GM18502 (cell line): ENCODE measurements around the gene ANKS1B.
A peak's percentile ranks its signal among the peaks of the same experiment; 100 is the strongest.

Experiments used
- ATAC-seq: cut with Tn5 transposase; IDR thresholded peaks from one replicate; pipeline ENCODE4 v1.9.1; 2021; ENCODE audit warnings: mild to moderate bottlenecking; ENCODE audit not compliant: unreplicated experiment, poor library complexity

The ANKS1B gene

GRCh38 chr12:98735821-98736220 lies 1248.9 kb downstream of the ANKS1B start:
- ATAC-seq, result no peak

GRCh38 chr12:98733667-98734350 lies 1250.9 kb downstream of the ANKS1B start:
- no peak for ATAC-seq

- no peak for ATAC-seq
These were observed 1254.3 kb downstream of the ANKS1B start for GRCh38 chr12:98730412-98730811.

- ATAC-seq, result no peak
These were observed 1257.5 kb downstream of the ANKS1B start for GRCh38 chr12:98727196-98727595.

- peak; percentile 76 for ATAC-seq
These were observed 1259.1 kb downstream of the ANKS1B start for GRCh38 chr12:98725476-98726247.

GRCh38 chr12:98724384-98725155 lies 1260.2 kb downstream of the ANKS1B start:
- no peak for ATAC-seq

GRCh38 chr12:98721204-98721702 lies 1263.5 kb downstream of the ANKS1B start:
- ATAC-seq, result no peak

- ATAC-seq, result peak; percentile 56
These were observed 1264.9 kb downstream of the ANKS1B start for GRCh38 chr12:98719515-98720504.

- no peak for ATAC-seq
These were observed 1270.3 kb downstream of the ANKS1B start for GRCh38 chr12:98714426-98714825.

GRCh38 chr12:98709022-98709421 lies 1275.7 kb downstream of the ANKS1B start:
- ATAC-seq, result no peak

- ATAC-seq, result no peak
These were observed 1283.6 kb downstream of the ANKS1B start for GRCh38 chr12:98701166-98701565.

GRCh38 chr12:98699586-98699985 lies 1285.2 kb downstream of the ANKS1B start:
- no peak for ATAC-seq

- ATAC-seq, result peak; percentile 97
These were observed 1285.9 kb downstream of the ANKS1B start for GRCh38 chr12:98698603-98699463.

GRCh38 chr12:98697209-98697608 lies 1287.5 kb downstream of the ANKS1B start:
- no peak for ATAC-seq

- no peak for ATAC-seq
These were observed 1288.6 kb downstream of the ANKS1B start for GRCh38 chr12:98696036-98696646.

- no peak for ATAC-seq
These were observed 1293.4 kb downstream of the ANKS1B start for GRCh38 chr12:98691351-98691750.

- no peak for ATAC-seq
These were observed 1298.1 kb downstream of the ANKS1B start for GRCh38 chr12:98686603-98687002.
